ENCODE measurements around the gene PRRT1B.
"Not testable (repeated sequence)": the region's sequence is repeated elsewhere in the genome, so short reads cannot be mapped to it uniquely, and the experiment has no call there.

PRRT1B gene

GRCh38 chr9:131522257-131523085, 22.9 kb upstream of the PRRT1B start:
- no peak for DNase-seq (ENCODE audit: low spot score)

DNA sequence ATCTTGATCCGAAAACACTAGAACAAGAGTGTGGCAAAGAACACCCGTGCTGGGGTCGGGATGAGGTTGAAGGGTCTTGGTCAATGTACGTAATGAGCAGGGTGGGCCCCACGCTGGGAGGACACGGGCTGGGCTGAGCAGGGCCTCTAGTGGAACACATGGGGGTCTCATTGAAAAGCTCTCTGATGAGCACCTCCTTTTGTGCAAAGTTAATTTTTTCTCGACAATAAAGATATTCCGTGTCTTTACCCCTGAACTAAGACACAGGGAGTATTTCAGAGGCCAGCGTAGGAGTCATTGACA, 22.3 kb upstream of the PRRT1B start:
- no peak for DNase-seq (ENCODE audit: low spot score)

- DNase-seq (ENCODE audit: low spot score): no peak
Measured at GRCh38 chr9:131523451-131524435, 21.6 kb upstream of the PRRT1B start.

DNA sequence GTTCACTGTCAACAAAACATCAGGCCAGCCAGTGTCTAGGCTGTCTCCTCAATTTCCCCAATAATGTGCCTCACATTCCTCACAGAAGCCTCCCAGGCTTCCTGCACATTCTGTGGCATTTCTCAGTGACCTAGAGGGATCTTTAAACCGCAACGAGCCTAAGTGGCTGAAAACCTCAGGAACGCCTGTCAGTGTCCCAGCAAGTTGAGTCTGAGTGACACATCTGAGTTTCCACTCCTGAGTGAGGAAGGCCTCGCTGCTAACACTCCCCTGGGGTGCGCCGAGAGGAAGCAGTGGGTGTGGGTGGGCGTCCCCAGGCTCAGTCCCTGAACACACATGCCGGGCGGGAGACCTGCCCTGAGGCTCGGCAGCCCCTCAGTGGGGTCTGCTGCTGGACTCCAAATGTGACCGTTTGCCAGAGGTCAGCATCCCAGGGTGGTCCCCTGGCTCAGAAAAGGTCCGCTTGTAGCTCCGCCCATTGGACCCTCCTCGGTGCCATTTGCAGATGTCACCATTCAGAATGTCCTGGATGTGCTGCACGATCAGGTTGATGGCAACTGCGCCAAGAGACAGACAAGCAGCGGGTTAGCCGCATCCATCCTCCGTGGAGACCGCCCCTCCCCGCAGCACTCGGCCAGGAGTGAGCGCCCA, 20.5 kb upstream of the PRRT1B start:
- DNase-seq (ENCODE audit: low spot score): no peak

- DNase-seq (ENCODE audit: low spot score): no peak
Measured at GRCh38 chr9:131525643-131526565, 19.4 kb upstream of the PRRT1B start.

DNA sequence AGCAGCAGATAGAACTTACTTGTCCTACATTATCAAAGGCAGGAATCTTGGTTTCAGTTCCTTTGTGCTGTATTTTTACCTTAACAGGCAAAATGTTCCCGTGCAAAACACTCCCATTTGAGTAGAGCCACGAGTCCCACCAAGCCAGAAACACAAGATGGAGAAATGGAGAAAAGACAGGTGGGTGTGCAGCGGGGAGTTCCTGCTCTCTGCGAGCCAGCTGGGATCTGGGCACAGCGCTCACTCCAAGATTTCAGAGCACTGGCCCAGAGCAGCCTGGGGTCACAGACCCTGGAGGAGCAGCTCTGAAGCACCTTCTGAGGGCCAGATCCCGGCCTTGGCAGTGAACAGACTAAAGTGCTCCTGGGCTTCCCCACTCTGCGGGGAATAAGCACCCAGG, 17.1 kb upstream of the PRRT1B start:
- no peak for DNase-seq (ENCODE audit: low spot score)

DNA sequence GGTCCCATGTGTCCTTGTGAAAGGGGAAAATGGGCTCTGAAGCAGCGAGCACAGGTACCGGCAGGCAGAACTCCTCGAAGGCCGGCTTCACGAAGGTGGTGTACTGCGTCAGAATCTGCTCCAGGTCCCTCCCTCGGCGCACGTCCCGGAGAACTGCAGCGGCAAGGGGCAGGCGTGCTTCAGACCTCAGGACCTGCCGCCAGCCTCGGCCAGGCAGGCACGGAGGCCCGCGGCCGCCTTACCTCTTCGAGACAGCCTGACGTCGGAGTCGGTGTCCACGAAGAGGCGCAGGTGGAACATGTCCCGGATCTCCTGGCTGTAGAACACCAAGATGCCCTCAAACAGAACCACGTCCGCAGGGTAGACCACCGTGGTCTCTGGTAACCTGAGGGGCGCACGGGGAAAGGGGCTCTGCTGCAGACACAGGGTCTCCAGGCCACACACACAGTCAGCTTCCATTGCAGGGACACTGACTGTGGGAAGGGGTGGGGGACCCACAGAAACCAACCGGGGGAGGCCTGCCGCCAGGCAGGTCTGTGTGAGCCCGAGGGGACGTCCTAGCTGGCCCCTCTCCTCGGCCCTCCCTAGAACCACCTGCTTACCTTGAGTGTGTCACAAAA, 16.3 kb upstream of the PRRT1B start:
- DNase-seq (ENCODE audit: low spot score): no peak

DNA sequence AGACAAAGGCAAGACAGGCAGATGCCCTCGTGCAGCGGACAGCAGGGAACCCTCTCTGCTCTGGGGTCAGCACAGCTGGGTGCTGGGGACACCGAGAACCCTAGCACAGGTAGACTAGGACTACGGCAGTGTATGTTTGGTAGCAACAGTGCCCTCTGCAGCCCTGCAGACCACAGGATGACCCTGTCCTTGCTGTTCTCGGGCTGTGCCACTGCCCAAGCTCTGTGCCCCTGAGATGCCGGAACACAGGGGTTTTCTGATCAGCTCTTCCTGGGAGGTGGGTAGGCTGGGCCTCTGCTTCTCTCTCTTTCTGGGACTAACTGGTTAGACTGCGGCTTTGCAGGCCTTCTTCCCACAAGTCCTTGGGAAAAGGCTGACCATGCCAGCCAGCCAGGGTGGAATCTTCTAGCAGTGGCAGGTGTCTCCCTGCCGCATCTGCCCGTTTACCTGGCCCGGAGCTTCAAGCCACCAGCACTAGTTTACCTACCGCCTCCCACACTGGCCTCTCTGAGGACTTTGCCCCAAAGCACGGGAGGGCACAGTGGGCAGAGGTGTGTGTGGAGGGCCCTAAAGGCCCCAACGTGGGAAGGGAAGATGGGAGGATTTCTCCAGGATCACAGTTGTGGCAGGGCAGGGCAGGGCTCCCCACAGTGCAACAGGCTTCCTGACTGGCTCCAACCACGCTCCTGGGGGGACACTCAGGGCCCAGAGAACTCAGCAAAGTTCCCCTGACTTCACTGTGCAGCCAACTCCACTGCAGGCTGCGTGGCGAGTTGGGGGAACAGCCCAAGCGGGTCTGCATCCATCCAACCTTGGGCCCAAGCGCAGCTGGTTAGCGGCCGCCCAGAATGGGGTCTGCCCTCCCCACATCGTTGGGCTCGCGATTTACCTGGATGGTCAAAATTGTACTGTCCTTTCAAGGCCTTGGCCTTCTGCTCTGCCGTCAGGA, 15.5 kb upstream of the PRRT1B start:
- DNase-seq (ENCODE audit: low spot score): no peak

- DNase-seq (ENCODE audit: low spot score): no peak
Measured at GRCh38 chr9:131530546-131530919, 14.8 kb upstream of the PRRT1B start.

DNA sequence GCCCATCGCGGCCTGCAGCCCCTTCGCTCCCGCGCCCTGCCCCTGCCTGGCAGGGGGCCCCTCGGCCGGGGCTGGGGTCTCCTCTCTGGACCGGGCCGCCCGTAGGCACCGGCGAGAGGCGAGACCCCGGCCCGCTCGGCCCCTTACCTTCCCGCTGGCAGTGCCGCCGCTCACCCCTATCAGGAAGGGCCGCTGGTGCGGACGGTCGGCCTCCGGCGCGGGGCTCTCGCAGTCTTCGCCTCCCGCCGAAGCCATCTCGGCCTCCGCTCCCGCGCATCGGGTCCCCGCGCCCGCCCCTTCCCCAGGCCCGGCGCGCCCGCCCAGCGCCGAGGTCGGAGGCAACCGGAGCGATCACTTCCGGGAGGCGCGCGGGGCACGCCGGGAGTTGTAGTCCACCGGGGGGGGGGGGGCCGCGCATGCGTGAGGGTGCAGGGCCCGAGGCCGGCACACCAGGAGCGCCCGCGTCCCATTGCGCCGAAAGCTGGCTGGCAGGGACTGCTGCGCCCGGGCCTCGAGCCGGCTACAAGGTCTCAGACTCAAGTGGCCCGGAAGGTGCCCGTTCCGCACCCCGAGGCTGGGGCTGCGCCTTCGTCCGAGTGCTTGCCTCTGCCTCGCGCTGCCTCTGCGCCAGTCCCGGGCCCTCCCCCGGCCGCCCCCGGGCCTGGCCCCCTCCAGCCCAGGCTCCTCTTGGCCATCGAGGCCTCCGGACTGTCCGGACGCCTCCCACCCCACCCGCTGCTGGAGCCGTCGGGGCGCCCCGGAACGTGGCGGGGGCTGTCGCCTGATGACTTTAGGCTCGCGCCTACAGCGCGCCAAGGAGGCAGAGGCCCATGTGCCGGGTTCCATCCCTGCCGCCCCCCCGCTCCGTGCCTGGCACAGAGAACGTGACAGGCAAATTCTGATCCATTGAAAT, 14.1 kb upstream of the PRRT1B start, which contains the start of gene UCK1:
TSS of gene UCK1 (minus strand) at position 344 of the 913 bp plus-strand sequence. CDS start at position 255, 89 bp downstream.
- peak; percentile 65 for DNase-seq (ENCODE audit: low spot score)

DNA sequence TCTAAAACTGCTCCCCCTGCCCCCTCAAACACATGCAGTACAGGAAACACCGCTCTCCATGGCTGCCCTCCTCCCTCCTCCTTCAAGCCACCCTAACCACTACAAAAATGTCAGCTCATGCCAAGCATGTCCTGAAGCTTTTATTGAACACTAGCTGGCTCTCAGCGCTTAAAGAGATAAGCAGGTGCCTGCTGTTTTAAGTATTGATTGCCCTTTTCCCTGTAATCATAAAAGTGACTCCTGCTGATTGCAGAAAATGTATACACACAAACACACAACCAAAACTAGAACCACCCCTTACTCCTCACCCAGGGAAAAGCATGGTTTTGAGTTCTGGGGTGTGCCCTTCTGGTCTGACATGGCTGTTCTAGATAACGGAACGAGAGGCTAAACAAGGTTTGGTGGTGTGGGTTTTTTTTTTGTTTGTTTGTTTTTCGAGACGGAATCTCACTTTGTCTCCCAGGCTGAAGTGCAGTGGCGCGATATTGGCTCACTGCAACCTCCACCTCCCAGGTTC, 10.5 kb upstream of the PRRT1B start:
- no peak for DNase-seq (ENCODE audit: low spot score)

DNA sequence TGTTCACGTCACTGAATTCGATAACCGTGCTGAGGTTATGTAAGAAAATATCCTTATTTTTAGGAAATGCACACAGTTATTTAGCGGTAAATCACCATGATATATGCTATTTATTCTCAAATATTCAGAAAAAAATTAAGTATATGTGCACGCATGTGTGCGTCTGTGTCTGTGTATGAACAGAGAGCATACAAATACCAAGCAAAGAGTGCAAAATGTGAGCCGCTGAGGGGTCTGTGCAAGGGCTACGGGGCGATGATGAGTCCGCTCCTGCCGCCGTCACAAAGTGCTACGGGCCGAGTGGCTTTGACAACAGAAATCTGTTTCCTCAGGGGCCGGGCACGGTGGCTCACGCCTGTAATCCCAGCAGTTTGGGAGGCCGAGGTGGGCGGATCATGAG, 7.4 kb upstream of the PRRT1B start:
- DNase-seq (ENCODE audit: low spot score): no peak

GRCh38 chr9:131539223-131539923, 6.0 kb upstream of the PRRT1B start:
- DNase-seq (ENCODE audit: low spot score): peak; percentile 42

- DNase-seq (ENCODE audit: low spot score): no peak
Measured at GRCh38 chr9:131543141-131543540, 2.2 kb upstream of the PRRT1B start.

DNA sequence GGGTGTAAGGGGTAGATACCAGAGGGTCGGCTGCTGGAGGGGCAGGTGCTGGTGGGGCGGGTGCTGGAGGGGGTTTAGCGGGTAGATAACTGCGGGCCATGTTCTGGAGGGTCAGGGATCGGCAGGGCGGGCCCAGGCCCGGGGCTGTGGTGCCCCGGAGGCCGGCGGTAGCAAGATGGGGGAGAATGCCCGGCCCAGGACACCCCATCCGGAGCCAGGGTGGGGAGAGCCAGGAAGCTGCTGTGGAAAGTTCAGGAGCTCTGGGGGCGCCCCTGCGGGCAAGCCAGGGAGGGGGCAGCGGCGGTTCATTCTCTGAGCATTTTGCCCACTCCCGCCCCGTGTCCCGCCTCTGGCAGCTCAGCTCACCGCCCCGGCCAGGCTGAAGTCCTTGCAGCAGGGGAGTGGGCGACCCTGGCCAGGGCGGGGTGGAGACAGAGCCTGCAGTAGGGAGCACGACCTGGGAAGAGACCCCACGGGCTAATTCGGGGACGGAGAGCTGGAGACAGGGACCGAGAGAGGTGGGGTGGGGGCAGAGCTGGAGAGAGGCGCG, 538 bp downstream of the PRRT1B start:
- no peak for DNase-seq (ENCODE audit: low spot score)

DNA sequence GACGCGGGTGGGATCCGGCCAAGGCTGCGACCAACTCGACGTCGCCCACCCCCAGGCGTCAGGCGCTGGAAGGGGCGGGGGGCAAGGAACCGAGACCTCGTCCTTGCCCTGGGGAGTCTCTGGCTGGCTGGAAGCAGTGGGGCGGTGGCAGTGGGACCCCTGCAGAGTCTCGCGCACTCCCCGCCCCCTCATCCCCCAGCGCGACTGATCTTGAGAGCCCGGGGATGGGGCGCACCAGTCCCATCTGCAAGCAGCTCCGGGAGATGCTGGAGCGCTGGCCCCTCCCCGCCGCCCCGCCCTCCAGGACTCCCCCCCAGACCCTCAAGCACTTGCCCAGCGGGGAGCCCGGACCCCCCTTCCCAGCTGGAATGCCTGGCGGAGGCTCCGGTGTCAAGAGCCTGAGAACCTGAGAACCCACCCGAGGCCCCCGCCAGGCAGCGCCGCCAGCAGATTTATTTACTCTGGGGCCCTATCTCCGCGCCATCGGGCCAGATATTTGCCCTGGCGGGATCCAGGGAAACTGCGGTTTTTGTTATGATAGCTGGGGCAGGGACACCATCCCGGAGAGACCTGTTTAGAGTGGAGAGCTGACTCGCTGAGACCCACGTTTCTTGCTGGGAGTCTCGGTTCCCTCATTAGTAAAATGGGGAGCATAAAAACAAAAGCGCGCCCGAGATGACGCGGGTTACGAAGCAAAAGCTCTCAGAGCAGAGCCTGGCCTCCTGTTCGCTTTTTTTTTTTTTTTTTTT, 1.2 kb downstream of the PRRT1B start:
- no peak for DNase-seq (ENCODE audit: low spot score)

- not testable (repeated sequence) for DNase-seq (ENCODE audit: low spot score)
Measured at GRCh38 chr9:131549186-131549585, 3.9 kb downstream of the PRRT1B start.

Measured in CD4-positive, alpha-beta T cell treated with Interleukin-15 for 4 hours (primary cell).